Type B pancreatic cell (in vitro differentiated cells): Measurements from ENCODE around the gene BMP3. TPM values are rescaled to one million over a fixed set of nuclear protein-coding genes. Genes with fewer than 3 reads are reported as not detected.

ENCODE experiments used
- DNase-seq: peaks from one replicate; pipeline ENCODE4 v3.0.0; 2021; ENCODE audit warnings: mixed read lengths; ENCODE audit not compliant: unreplicated experiment; ENCODE audit errors: extremely low spot score
- H3K27ac Mint-ChIP-seq: 2 replicates; pipeline ENCODE4 v1.8.0; 2021; ENCODE audit warnings: mild to moderate bottlenecking, mixed read lengths
- H3K27me3 Mint-ChIP-seq: 2 replicates; pipeline ENCODE4 v1.8.0; 2021; ENCODE audit warnings: mixed read lengths
- H3K36me3 Mint-ChIP-seq: 2 replicates; pipeline ENCODE4 v1.8.0; 2021; ENCODE audit warnings: mixed read lengths
- H3K4me1 Mint-ChIP-seq: one replicate; pipeline ENCODE4 v1.8.0; 2021; ENCODE audit warnings: mixed read lengths; ENCODE audit not compliant: unreplicated experiment
- H3K4me3 Mint-ChIP-seq: 2 replicates; pipeline ENCODE4 v1.8.0; 2021; ENCODE audit warnings: mild to moderate bottlenecking, mixed read lengths
- H3K9me3 Mint-ChIP-seq: 2 replicates; pipeline ENCODE4 v1.8.0; 2021; ENCODE audit warnings: mixed read lengths
- total RNA-seq: library from RNA; stranded (reverse); gene quantifications from 2 replicates; pipeline ENCODE4 v1.2.1, GENCODE V29; 2021; ENCODE audit warnings: low replicate concordance
- TF ChIP-seq, protein P1 (sequence below): fragments of 200-600 bp; sonication (generic); conservative IDR thresholded peaks from 2 replicates; pipeline ENCODE4 v1.5.0; 2021; ENCODE audit warnings: antibody characterized with exemption, mild to moderate bottlenecking

The BMP3 gene
- total RNA-seq, 1 donor from 2014 or later, result 10.7 TPM

DNA sequence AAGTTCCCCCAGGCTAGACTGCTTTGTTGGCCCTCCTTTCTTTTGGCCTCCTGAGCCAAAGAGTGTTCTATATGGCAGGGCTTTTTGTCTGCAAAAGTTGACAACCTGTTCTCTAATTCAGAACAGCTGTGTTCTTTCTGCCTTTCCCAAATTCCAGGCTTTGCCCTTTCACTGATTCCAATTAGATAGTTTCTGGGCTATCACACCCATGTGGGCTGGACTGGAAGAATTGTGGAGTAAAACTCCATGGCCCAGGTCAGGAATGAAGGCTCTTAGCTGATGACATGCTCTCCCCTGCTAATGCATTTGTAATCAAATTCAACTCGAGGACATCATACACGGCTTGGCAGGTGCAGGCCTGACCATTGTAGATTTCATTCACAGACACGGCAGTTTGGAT, 19.4 kb downstream of the BMP3 start:
- Mint-ChIP-seq H3K27ac (no peak overlapping the region), H3K9me3 (no peaks in the 10 kb centered on the region), H3K36me3 (no peaks in the 10 kb centered on the region), H3K4me3 (no peak overlapping the region), H3K4me1 (peaks cover 5% of the 10 kb centered on the region), H3K27me3 (peaks cover 34% of the 10 kb centered on the region)
- TF ChIP-seq, protein P1, sequence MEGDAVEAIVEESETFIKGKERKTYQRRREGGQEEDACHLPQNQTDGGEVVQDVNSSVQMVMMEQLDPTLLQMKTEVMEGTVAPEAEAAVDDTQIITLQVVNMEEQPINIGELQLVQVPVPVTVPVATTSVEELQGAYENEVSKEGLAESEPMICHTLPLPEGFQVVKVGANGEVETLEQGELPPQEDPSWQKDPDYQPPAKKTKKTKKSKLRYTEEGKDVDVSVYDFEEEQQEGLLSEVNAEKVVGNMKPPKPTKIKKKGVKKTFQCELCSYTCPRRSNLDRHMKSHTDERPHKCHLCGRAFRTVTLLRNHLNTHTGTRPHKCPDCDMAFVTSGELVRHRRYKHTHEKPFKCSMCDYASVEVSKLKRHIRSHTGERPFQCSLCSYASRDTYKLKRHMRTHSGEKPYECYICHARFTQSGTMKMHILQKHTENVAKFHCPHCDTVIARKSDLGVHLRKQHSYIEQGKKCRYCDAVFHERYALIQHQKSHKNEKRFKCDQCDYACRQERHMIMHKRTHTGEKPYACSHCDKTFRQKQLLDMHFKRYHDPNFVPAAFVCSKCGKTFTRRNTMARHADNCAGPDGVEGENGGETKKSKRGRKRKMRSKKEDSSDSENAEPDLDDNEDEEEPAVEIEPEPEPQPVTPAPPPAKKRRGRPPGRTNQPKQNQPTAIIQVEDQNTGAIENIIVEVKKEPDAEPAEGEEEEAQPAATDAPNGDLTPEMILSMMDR, result no peak
- DNase-seq, result no peak

DNA sequence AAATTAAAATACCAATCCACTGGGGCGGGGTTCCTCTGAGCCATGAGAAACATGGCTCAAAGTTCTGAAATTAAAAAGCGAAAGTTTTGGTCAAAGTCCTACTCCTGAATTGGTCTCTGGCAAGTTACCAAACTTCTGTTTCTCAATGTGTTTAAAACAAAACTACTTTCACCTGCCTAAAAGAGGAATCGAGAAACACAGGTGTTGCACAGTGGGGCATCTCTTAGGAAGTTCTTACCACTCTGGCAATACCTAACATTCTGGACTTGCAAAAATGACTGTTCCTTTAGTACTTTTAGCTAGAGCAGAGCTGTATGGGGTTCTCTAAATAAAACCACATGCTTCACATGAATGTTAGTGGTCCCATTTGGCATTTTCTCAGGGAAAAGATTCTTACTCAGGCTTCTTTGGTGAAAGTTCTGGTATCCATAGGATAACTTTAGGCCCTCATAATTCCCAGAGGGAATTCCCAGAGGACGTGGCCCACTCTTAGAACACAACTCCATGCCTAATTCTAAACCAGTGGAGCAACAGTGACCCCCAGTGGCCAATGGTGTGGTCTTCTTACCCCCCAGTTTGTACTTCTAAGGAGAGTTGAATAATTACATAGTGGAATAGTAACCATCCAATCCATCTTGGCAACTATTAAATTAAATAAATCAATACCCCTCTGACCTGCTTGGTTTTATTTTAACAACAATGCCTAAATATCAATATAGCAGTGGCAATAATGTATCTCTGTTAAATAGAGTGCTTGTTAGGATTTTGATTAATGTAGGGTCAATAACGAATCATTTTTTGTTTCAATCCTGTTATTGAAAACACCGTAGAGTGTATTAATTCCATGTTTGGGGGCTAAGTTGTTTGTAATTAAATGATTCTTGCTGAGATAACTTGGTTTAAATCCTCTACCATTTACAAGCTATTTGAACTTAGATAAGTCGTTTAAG, 21.9 kb downstream of the BMP3 start:
- Mint-ChIP-seq H3K4me1 (peaks cover 5% of the 10 kb centered on the region), H3K36me3 (no peaks in the 10 kb centered on the region), H3K27me3 (peaks cover 21% of the 10 kb centered on the region), H3K9me3 (no peaks in the 10 kb centered on the region), H3K4me3 (no peak overlapping the region), H3K27ac (no peak overlapping the region)
- no peak for DNase-seq
- TF ChIP-seq, protein P1, result peak; percentile 84

- Mint-ChIP-seq H3K9me3 (no peaks in the 10 kb centered on the region), H3K4me1 (no peaks in the 10 kb centered on the region), H3K36me3 (no peaks in the 10 kb centered on the region), H3K27ac (no peak overlapping the region), H3K27me3 (peaks cover 3% of the 10 kb centered on the region), H3K4me3 (no peak overlapping the region)
- no peak for DNase-seq
- TF ChIP-seq, protein P1, result no peak
Observed at GRCh38 chr4:81058621-81059020, 28.1 kb downstream of the BMP3 start.

DNA sequence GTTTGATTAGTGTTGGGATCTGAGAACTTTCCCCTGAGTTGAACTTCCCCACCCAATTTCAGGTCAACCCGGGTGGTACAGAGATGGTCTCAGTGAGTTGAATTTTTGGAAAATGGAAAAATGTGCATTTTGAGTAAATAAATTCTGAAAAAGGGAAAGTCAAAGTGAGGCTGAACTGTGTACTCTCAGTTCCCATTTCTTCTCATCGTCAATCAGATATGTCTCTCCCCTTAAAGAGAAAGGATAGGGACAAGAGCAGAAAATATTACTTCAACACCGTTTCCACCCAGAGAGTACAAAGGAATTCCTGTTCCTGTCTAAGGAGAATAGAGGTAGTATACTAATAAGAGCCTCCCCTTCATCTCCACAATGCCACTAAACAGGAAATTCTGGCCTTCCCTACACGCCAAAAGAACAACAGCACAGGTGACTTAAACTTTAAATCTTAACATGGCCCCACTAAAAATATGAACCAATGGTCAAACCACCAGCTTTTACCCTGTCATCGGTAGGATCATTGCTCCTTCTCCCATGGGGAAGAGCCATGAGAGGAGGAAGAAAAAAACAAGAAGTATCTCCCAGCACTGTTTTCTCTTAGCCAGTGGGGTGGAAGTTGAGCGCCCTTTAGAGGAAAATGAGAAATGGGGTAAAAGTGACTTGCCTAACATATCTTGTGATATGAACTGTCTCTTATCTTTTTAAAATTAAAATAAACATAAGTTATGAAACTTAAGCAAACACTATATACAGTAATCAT, 30.3 kb downstream of the BMP3 start:
- Mint-ChIP-seq H3K4me3 (no peak overlapping the region), H3K9me3 (no peaks in the 10 kb centered on the region), H3K36me3 (no peaks in the 10 kb centered on the region), H3K27me3 (peaks cover 4% of the 10 kb centered on the region), H3K4me1 (no peaks in the 10 kb centered on the region), H3K27ac (no peak overlapping the region)
- DNase-seq, result no peak
- TF ChIP-seq, protein P1, result no peak

DNA sequence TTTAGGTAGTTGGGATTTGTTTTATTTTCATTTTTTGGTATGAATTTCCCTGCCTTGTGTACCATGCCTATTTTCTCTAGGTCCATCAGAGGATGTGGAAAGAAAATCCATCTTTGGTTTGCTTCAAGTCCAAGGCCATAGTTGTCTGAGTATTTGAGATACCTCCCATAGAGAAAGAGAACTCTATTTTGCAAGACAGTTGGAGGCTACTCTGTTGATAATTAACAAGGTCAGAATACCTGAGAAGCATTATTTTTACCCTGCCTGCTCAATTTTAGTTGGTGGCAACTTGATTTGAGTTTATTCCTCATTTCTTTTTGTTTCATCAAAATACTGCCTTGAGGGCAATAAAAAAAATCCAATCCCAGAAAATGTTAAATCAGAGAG, 30.8 kb downstream of the BMP3 start:
- Mint-ChIP-seq H3K4me1 (no peaks in the 10 kb centered on the region), H3K36me3 (no peaks in the 10 kb centered on the region), H3K9me3 (no peaks in the 10 kb centered on the region), H3K27me3 (peaks cover 4% of the 10 kb centered on the region), H3K27ac (no peak overlapping the region), H3K4me3 (no peak overlapping the region)
- no peak for DNase-seq
- TF ChIP-seq, protein P1, result no peak
